B cell (primary cell): ENCODE data around the gene CDK8. TPM values are rescaled to one million over a fixed set of nuclear protein-coding genes. Genes with fewer than 3 reads are reported as not detected.

Experiments
- ATAC-seq: fragments of 200-7000 bp; cut with Tn5 transposase; one replicate; pipeline ENCODE4 v1.10.0; 2021; ENCODE audit warnings: low read depth, mild to moderate bottlenecking, moderate number of reproducible peaks, moderate library complexity
- CTCF ChIA-PET: fragments of 350-600 bp; sonication (Branson Sonifier 250); formaldehyde crosslinking; loops from one replicate; lab custom pipeline; 2021; ENCODE audit warnings: antibody characterized with exemption, inconsistent platforms; lab: Charles Lee
- POLR2A ChIA-PET: fragments of 350-600 bp; sonication (Branson Sonifier 250); formaldehyde crosslinking; loops from one replicate; lab custom pipeline; 2021; ENCODE audit warnings: antibody characterized with exemption; lab: Charles Lee
- DNase-seq: peaks from one replicate; pipeline ENCODE4 v3.0.0; 2013
- H2AFZ ChIP-seq: 2 replicates; pipeline ENCODE4 v1.6.1; 2012; ENCODE audit warnings: mild to moderate bottlenecking, low read depth, low read length; ENCODE audit not compliant: insufficient read depth, poor library complexity, severe bottlenecking
- H3K27ac ChIP-seq, 2 donors: 1 replicate in 1 of 2; 2 replicates in 1 of 2; pipeline ENCODE4 v1.5.1; 2012 to 2013; ENCODE audit warnings: low read length in 2 of 2, mild to moderate bottlenecking in 2 of 2, moderate library complexity in 1 of 2
- H3K27me3 ChIP-seq, 4 experiments: fragments of 200-600 bp in 1 of 4; sonication (generic) in 1 of 4; replicated peaks in 1 of 4; 1 replicate in 2 of 4; 2 replicates in 2 of 4; pipeline versions ENCODE4 v1.6.1 to v1.7.0; 2013 to 2016; ENCODE audit warnings: low read length in 3 of 4, mild to moderate bottlenecking in 2 of 4, mixed read lengths in 1 of 4, moderate library complexity in 1 of 4; ENCODE audit not compliant: insufficient read depth in 4 of 4, control insufficient read depth in 3 of 4; ENCODE audit errors: control extremely low read depth in 1 of 4
- H3K36me3 ChIP-seq, 2 experiments: replicated peaks in 1 of 2; 1 replicate in 1 of 2; 2 replicates in 1 of 2; pipeline versions ENCODE4 v1.6.1 to v1.7.1; 2013; ENCODE audit warnings: low read length in 1 of 2; ENCODE audit not compliant: insufficient read depth in 2 of 2, control insufficient read depth in 1 of 2; ENCODE audit errors: control extremely low read depth in 1 of 2, extremely low read depth in 1 of 2
- H3K4me1 ChIP-seq, 2 donors: fragments of 200-600 bp in 1 of 2; sonication (generic) in 1 of 2; 1 replicate in 1 of 2; 2 replicates in 1 of 2; pipeline versions ENCODE4 v1.5.1 to v1.6.1; 2013 to 2017; ENCODE audit warnings: low read length in 2 of 2; ENCODE audit not compliant: control insufficient read depth in 2 of 2, insufficient read depth in 2 of 2
- H3K4me2 ChIP-seq: replicated peaks from 2 replicates; pipeline ENCODE3; 2012; ENCODE audit warnings: mild to moderate bottlenecking, low read depth, low read length; ENCODE audit not compliant: poor library complexity, severe bottlenecking
- H3K4me3 ChIP-seq, 5 experiments: fragments of 200-600 bp in 1 of 5; sonication (generic) in 1 of 5; 1 replicate in 3 of 5; 2 replicates in 2 of 5; pipeline versions ENCODE4 v1.5.1 to v1.7.0; 2011 to 2016; ENCODE audit warnings: low read length in 4 of 5, mild to moderate bottlenecking in 4 of 5, low read depth in 2 of 5, control low read depth in 1 of 5, moderate library complexity in 1 of 5; ENCODE audit not compliant: insufficient read depth in 1 of 5; ENCODE audit errors: control extremely low read depth in 1 of 5, extremely low read depth in 1 of 5
- H3K79me2 ChIP-seq: fragments of 200-600 bp; sonication (generic); one replicate; pipeline ENCODE4 v1.6.0; 2016; ENCODE audit warnings: low read length; ENCODE audit not compliant: control insufficient read depth, insufficient read depth
- H3K9ac ChIP-seq: fragments of 200-600 bp; sonication (generic); 2 replicates; pipeline ENCODE4 v1.6.1; 2017; ENCODE audit warnings: mild to moderate bottlenecking, low read length, moderate library complexity
- H3K9me3 ChIP-seq, 3 donors: one replicate each; pipeline versions ENCODE4 v1.6.1 to v1.7.1; 2013; ENCODE audit warnings: low read length in 2 of 3; ENCODE audit not compliant: control insufficient read depth in 2 of 3, insufficient read depth in 1 of 3; ENCODE audit errors: control extremely low read depth in 1 of 3
- H4K20me1 ChIP-seq: 2 replicates; pipeline ENCODE4 v1.6.0; 2012; ENCODE audit warnings: mild to moderate bottlenecking, low read length; ENCODE audit not compliant: insufficient read depth, control insufficient read depth, poor library complexity, severe bottlenecking
- H3K27ac Mint-ChIP-seq: one replicate; pipeline ENCODE4 v1.8.0; 2021; ENCODE audit warnings: mixed read lengths
- H3K27me3 Mint-ChIP-seq: one replicate; pipeline ENCODE4 v1.8.0; 2021; ENCODE audit warnings: mixed read lengths
- H3K4me1 Mint-ChIP-seq: one replicate; pipeline ENCODE4 v1.8.0; 2021; ENCODE audit warnings: mixed read lengths
- H3K4me3 Mint-ChIP-seq: one replicate; pipeline ENCODE4 v1.8.0; 2021; ENCODE audit warnings: mixed read lengths
- H3K9me3 Mint-ChIP-seq: one replicate; pipeline ENCODE4 v1.8.0; 2022; ENCODE audit warnings: mixed read lengths; ENCODE audit not compliant: insufficient read depth
- EZH2 ChIP-seq: IDR thresholded peaks from 2 replicates; pipeline ENCODE4 v1.6.1; 2012; ENCODE audit warnings: borderline replicate concordance, low read depth, mild to moderate bottlenecking, moderate library complexity, low read length; ENCODE audit not compliant: insufficient read depth, poor library complexity, severe bottlenecking
- WGBS: methylation state at CpG from one replicate; pipeline ENCODE4 v1.1.5; 2013; ENCODE audit warnings: missing lambda C conversion rate; ENCODE audit not compliant: insufficient coverage; 5-methylcytosine and 5-hydroxymethylcytosine counted together
- intact Hi-C: fragments of 100-400 bp; cut with micrococcal nuclease; formaldehyde crosslinking; loops from one replicate; pipeline ENCODE4 v1.10.0; 2022
- polyA plus RNA-seq: library from polyadenylated mRNA; depleted of rRNA; stranded (reverse); fragments of >200 nt; gene quantifications from 2 replicates; pipeline ENCODE4 v1.2.3, GENCODE V29; 2012
- total RNA-seq, 2 donors: library from RNA; stranded (reverse); fragments of 120-200 nt in 1 of 2; gene quantifications; 1 replicate in 1 of 2; 2 replicates in 1 of 2; pipeline versions ENCODE4 v1.2.3 to v1.2.4, GENCODE V29; 2013 to 2022
- TF ChIP-seq, protein P1 (sequence below): fragments of 200-600 bp; IDR thresholded peaks from one replicate; pipeline ENCODE4 v1.8.0; 2022; ENCODE audit warnings: antibody characterized with exemption, mild to moderate bottlenecking

Gene CDK8
- total and polyA plus RNA-seq, 2 donors (not counting 1 experiment from before 2014, with no cell fraction given), result 10.8 to 13.5 TPM

DNA sequence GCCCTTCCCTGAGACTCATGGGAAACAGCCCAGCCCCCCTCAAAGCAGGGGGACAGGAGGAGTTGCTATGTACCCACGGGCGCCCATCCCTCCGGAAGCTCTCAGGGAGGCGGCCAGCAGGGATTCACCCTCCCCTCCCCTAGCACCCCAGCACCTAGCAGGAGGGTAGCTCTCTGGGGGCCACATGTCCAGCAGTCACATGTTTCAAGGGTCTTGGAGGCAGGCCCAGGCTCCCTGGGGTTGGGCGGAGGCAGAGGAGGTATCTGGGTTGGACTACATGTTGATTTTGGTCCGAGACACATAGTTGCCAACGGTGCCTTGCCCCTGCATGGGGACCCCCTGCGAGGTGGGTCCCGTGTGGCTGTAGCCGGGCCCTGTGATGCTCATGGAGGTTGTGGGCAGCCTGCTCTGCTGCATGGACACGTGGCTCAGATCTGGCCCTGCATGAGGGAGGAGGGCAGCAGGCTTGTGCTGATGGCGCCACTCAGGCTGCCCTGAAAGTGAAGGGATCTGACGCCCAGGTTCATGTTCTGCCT is 24.8 kb upstream of the CDK8 start:
- Histone ChIP-seq H2AFZ (no peak overlapping the region), H3K4me1 (no peaks in the 10 kb centered on the region), H4K20me1 (no peaks in the 10 kb centered on the region), H3K9ac (no peak overlapping the region), H3K36me3 (no peaks in the 10 kb centered on the region), H3K9me3 (peaks cover 0 to 3% (median 0%) of the 10 kb centered on the region in 3 donors), H3K27me3 (no peaks in the 10 kb centered on the region), H3K79me2 (no peaks in the 10 kb centered on the region), H3K27ac (no peak overlapping the region), H3K4me3 (no peak overlapping the region), H3K4me2 (no peak overlapping the region)
- Mint-ChIP-seq H3K4me1 (no peaks in the 10 kb centered on the region), H3K9me3 (no peaks in the 10 kb centered on the region), H3K27ac (no peak overlapping the region), H3K4me3 (no peak overlapping the region), H3K27me3 (peaks cover 8% of the 10 kb centered on the region)
- ATAC-seq (no peak), DNase-seq (no peak)
- WGBS, result 95% methylated on average over 10 of the region's 13 CpGs
- POLR2A ChIA-PET, result no interaction called here
- TF ChIP-seq, protein P1, sequence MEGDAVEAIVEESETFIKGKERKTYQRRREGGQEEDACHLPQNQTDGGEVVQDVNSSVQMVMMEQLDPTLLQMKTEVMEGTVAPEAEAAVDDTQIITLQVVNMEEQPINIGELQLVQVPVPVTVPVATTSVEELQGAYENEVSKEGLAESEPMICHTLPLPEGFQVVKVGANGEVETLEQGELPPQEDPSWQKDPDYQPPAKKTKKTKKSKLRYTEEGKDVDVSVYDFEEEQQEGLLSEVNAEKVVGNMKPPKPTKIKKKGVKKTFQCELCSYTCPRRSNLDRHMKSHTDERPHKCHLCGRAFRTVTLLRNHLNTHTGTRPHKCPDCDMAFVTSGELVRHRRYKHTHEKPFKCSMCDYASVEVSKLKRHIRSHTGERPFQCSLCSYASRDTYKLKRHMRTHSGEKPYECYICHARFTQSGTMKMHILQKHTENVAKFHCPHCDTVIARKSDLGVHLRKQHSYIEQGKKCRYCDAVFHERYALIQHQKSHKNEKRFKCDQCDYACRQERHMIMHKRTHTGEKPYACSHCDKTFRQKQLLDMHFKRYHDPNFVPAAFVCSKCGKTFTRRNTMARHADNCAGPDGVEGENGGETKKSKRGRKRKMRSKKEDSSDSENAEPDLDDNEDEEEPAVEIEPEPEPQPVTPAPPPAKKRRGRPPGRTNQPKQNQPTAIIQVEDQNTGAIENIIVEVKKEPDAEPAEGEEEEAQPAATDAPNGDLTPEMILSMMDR, result no peak
- no peak for TF ChIP-seq EZH2
- intact Hi-C loops, result loop anchor here (10.0 kb wide), 1 partner anchor 556 kb away; no protein-coding TSS in a partner anchor
- CTCF ChIA-PET, result no interaction called here

DNA sequence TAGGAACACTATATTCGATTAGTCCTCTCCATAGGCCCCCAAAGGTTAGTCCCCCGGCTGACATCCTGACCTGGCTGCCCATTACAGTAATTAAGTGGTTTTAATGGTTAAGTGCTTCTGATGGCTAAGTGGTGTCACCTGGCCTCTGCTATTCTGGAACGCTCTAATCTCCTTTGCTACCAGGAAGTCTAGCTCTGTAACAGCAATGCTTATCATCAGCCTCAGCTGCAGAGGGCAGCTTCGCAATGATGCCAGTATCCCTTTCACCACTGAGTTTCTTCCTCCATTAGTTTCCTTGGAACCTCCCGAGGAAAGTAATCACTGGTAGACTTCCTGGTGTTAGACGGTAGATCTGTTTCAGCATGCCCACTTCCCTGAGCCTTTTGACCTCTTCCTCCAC is 23.2 kb upstream of the CDK8 start:
- Histone ChIP-seq H3K4me2 (no peak overlapping the region), H3K9me3 (peaks cover 0 to 3% (median 0%) of the 10 kb centered on the region in 3 donors), H3K9ac (no peak overlapping the region), H3K27me3 (no peaks in the 10 kb centered on the region), H3K4me1 (no peaks in the 10 kb centered on the region), H3K36me3 (no peaks in the 10 kb centered on the region), H3K27ac (no peak overlapping the region), H2AFZ (no peak overlapping the region), H3K79me2 (no peaks in the 10 kb centered on the region), H3K4me3 (no peak overlapping the region), H4K20me1 (no peaks in the 10 kb centered on the region)
- Mint-ChIP-seq H3K27ac (no peak overlapping the region), H3K27me3 (peaks cover 16% of the 10 kb centered on the region), H3K4me3 (no peak overlapping the region), H3K9me3 (no peaks in the 10 kb centered on the region), H3K4me1 (no peaks in the 10 kb centered on the region)
- POLR2A ChIA-PET, result no interaction called here
- CTCF ChIA-PET, result no interaction called here
- ATAC-seq (no peak), DNase-seq (no peak)
- WGBS, result 80% methylated on average over 3 of the region's 6 CpGs
- no peak for TF ChIP-seq EZH2
- TF ChIP-seq, protein P1, result no peak
- intact Hi-C loops, result no loop called here
